GM12873 (cell line): ENCODE data around the gene SCLT1.

Source experiments
- TF ChIP-seq, protein P1 (sequence below): IDR thresholded peaks from 2 replicates; pipeline ENCODE4 v1.5.1; 2012; ENCODE audit warnings: low read depth, mild to moderate bottlenecking, moderate library complexity, low read length, control low read depth; ENCODE audit not compliant: insufficient read depth; ENCODE audit errors: missing control alignments

SCLT1 gene

DNA sequence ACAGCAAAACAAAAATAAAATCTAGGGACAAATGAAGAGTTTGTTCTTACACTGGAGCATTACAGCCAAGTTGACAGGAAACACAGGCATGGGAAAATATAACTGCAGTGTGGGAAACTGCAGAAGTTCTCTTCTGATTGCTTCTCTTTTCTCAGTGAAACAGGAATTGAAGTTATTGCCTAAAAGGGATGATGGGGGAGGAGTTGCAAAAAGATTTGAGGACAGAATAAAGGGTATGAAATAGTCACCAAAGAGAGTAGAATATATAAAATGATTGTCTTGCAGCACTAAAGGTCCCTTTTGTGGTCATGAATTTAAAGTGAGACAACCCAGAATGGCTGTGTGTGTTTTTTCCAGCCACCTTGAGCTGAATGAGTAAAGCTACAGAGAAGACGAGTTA lies 180.1 kb downstream of the SCLT1 start:
- TF ChIP-seq, protein P1, sequence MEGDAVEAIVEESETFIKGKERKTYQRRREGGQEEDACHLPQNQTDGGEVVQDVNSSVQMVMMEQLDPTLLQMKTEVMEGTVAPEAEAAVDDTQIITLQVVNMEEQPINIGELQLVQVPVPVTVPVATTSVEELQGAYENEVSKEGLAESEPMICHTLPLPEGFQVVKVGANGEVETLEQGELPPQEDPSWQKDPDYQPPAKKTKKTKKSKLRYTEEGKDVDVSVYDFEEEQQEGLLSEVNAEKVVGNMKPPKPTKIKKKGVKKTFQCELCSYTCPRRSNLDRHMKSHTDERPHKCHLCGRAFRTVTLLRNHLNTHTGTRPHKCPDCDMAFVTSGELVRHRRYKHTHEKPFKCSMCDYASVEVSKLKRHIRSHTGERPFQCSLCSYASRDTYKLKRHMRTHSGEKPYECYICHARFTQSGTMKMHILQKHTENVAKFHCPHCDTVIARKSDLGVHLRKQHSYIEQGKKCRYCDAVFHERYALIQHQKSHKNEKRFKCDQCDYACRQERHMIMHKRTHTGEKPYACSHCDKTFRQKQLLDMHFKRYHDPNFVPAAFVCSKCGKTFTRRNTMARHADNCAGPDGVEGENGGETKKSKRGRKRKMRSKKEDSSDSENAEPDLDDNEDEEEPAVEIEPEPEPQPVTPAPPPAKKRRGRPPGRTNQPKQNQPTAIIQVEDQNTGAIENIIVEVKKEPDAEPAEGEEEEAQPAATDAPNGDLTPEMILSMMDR, result no peak

DNA sequence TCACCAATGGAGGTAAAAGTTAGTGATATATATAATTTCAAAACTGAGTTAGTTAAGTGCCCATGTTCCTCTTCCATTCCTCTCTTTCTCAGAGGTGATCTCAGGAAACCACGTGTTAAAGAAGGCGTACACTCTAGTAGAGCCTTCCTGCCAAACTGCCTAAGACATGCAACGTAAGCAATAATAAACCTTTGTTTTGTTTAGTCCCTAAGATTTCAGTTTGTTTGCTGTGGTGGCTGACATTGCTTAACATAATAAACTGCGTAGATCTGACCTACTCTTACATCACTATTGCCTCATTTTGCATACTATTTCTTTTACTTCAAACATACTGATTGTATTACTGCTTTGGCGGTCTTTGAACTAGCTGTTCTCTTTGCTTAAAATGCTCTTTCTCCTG lies 184.6 kb downstream of the SCLT1 start:
- TF ChIP-seq, protein P1, result no peak

DNA sequence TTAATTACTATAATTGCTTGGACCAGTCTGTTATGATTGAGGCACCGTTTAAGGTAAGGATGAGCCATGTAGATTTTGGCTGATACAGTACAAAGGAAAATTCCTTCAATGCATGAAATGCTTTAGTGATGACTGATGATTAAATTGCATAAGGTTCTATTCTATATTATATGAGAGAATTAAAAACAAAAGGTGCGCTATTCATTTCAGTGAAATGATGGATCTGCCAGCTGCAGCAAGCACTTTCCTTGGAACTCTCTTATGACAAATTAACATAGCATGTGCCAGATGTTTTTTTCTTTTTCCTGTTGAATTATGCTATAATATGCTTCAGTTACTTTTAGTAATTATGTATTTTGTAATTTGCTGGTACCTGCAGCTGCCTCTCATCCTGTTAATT lies 185.4 kb downstream of the SCLT1 start:
- TF ChIP-seq, protein P1, result no peak

DNA sequence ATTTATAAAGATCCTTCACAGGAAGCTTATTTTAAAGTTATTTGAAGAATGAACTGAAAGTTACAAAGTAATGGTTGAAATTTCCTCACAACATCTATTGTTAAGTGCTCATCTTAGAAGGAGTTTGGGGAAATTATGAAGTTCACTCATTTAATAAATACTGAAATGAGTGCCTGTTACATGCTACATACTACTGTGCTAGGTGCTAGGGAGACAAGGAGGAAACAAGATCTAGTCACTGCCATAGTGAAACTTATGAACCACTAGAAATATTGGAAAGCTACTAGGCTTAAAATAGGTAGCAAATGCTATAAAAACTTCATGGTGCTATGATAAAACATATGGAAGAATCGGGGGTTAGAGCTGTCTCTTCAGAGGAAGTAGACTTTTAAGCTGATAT lies 186.8 kb downstream of the SCLT1 start:
- TF ChIP-seq, protein P1, result no peak

DNA sequence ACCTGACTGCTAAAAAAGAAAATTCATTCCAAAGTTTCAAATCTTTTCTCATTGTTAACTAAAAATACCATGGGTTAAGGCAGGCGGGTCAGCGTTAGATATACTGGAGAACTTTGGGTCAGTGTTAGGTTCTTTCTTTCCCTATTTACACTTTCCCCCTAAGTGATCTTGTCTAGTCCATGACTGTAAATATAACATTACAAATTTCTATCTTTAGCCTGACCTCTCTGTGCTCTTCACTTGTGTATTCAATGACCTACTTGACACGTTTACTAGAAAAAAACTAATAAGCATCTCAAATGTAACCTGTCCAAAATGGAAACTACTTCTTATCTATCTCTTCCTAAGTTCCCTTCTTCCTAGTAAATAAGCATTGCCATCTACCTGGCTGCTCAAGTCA lies 188.5 kb downstream of the SCLT1 start:
- TF ChIP-seq, protein P1, result no peak

DNA sequence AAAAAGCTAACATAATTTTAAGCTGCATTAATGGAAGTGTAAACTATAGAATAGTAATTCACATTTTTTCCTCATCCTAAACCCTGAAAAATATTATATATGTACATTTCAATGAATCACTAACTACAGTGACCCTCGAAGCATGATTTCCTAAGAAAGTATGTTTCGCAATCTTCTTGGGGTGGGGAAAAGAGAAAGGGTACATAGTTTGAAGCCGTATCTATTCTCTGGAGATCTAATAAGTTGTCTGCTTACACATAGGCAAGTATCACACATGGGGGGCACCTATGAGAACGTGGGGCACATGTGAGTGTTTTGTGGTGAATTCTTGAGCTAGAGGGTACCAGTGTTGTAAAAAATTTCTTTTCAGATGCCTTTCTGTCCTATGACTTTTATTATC lies 212.7 kb downstream of the SCLT1 start:
- TF ChIP-seq, protein P1, result no peak

DNA sequence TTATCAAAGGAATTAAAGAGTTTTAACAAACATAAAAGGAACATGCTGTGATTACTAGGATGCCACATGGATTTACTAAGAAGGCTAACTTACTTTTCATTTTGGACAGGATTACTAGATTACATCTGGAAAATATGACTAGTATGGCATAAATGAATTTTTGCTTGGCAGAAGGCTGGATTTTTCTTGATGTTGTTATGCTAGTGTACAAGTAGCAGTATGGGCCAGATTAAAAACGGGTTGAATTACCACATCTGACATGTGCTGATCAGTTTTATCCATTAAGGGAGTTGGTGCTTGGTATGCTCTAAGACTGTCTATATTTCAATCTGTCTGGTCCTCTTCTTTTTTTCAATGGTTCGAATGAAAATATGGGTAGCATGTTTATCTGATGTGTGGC lies 213.4 kb downstream of the SCLT1 start:
- TF ChIP-seq, protein P1, result no peak
